ENCODE data around the gene HOPX.

GRCh38 chr4:56671860-56672259 is 9.2 kb downstream of the HOPX start:
- no peak for TF ChIP-seq EZH2 (IDR thresholded peaks at IDR 0.05; ENCODE audit: borderline replicate concordance, low read depth, low read length, poor library complexity, severe bottlenecking)
- TF ChIP-seq, protein P1, sequence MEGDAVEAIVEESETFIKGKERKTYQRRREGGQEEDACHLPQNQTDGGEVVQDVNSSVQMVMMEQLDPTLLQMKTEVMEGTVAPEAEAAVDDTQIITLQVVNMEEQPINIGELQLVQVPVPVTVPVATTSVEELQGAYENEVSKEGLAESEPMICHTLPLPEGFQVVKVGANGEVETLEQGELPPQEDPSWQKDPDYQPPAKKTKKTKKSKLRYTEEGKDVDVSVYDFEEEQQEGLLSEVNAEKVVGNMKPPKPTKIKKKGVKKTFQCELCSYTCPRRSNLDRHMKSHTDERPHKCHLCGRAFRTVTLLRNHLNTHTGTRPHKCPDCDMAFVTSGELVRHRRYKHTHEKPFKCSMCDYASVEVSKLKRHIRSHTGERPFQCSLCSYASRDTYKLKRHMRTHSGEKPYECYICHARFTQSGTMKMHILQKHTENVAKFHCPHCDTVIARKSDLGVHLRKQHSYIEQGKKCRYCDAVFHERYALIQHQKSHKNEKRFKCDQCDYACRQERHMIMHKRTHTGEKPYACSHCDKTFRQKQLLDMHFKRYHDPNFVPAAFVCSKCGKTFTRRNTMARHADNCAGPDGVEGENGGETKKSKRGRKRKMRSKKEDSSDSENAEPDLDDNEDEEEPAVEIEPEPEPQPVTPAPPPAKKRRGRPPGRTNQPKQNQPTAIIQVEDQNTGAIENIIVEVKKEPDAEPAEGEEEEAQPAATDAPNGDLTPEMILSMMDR (conservative IDR thresholded peaks at IDR 0.05; ENCODE audit: low read depth, low read length): no peak
